AG08395 (cell line): Measurements from ENCODE around the gene IL7R.

Experiments
- DNase-seq: peaks from one replicate; pipeline ENCODE4 v3.0.0; 2012; ENCODE audit warnings: mixed read lengths, low spot score

IL7R gene, protein sequence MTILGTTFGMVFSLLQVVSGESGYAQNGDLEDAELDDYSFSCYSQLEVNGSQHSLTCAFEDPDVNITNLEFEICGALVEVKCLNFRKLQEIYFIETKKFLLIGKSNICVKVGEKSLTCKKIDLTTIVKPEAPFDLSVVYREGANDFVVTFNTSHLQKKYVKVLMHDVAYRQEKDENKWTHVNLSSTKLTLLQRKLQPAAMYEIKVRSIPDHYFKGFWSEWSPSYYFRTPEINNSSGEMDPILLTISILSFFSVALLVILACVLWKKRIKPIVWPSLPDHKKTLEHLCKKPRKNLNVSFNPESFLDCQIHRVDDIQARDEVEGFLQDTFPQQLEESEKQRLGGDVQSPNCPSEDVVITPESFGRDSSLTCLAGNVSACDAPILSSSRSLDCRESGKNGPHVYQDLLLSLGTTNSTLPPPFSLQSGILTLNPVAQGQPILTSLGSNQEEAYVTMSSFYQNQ

DNA sequence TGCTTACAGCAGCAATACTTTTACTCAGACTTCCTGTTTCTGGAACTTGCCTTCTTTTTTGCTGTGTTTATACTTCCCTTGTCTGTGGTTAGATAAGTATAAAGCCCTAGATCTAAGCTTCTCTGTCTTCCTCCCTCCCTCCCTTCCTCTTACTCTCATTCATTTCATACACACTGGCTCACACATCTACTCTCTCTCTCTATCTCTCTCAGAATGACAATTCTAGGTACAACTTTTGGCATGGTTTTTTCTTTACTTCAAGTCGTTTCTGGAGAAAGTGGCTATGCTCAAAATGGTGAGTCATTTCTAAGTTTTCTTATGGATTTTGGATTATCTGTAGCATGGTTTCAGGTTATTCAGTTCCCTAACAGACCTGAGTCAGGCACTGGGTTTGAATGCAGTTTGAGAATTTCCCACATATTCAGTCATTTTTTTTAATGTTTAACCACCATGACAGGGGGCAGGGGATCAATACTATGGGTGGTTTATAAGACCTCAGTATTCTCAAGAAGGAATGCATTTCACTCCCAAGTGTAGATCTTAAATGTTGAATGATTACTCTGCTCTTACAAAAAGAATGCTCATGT lies at the start of gene IL7R:
TSS of gene IL7R (plus strand) at position 127 of the 587 bp plus-strand sequence. CDS start at position 214, 87 bp downstream.
- peak; percentile 24 for DNase-seq

DNA sequence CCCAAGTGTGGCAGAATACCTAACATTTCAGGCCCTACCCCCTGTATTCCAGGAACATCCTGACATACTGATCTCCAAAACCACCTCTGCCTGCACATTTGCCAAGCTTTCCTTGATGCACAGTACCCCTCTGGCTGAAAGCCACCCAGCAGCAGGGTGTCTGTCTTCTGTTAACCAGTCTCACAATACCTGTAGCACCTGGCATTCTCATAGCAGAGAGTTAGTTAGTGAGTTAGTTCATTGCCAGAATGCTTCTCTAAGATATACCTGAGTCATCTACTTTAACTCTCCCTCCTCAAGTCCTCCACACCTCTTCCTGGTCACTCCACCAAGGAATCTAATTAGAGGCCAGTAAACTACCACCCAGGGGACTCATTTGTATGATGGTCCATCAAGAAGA lies 46.1 kb upstream of the IL7R start:
- no peak for DNase-seq

DNA sequence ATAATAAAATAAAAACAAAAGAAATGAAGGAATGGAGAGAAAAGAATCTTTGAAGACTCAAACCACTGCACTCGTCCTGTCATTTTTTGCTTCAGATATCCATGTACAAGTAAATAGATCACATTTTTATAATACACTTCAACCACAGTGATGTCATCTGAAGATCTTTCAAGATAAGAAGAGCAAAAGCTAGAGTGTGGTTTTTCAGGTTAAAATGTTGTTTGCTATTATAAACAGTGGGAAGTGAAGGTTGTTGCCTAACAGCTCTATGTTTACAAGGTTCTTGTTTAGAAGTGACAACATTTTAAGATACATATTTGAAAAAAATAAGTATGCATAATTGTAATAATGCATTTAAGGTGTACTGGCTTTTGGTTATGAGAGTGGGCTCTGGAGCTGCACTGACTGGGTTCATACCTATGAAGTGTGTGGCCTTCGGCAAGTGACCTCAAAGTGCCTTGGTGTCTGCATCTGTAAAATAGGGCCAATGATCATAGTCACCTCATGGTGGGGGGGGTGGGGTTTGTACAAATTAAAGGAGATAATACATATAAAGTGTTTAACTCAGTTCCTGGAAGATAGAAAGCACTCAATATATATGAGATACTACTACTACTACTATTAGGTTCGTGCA lies 45.5 kb upstream of the IL7R start:
- no peak for DNase-seq

DNA sequence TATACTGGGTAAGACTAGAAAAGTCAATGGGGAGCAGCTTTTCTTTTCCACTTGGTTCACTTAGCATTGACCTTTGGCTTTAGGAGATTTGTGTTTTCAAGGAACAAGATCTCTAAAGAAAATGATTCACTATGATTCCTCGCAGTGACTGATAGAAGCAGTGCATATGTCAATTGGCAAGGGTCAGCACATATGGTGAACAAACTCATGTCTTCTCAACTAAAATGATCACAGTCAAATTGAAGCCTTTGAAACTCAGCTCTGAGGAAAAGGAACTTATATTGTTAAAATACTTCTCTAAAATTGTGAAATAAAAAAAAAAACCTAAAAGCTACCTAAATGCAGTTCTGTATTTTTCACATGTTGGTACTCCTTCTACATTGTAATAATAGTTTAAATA lies 43.2 kb upstream of the IL7R start:
- DNase-seq: no peak

DNA sequence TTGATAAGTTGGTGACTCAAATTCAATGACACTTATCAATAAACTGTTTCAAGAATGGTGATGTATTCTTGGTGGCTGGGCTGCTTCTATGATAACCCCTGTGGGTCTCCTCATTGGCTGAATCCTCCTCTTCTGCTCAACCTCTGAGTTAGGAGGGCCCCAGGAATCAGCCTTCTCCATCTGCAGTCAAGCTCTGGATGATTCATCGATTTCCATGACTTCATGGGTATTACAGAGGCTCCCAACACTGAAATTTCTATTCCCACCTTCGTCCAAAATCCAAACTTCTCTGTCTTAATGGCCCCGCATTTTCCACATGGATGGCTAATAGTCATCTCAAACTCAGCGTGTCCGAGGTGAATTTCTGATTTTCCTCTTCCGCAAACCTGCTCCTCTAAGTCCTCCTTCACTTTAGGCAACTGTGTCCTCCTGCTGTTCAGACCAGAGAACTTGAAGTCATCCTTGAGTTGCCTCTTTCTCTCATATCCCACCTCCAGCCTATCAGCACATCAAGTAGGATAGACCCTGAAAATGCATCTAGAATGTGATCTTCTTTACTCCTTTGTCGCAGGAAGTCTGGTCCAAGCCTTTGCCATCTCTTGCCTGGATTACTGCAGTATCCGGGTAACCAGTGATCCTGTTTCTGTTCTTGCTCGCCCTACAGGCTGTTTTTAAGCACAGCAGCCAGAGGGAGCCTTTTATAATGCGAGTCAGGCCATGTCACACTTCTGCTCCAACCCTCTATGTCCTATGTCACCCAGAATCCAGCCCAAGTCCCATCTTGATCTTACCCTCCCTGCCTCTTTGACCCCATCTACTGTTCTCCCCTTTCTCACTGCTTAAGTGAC lies 41.4 kb upstream of the IL7R start:
- DNase-seq: peak; percentile 31

DNA sequence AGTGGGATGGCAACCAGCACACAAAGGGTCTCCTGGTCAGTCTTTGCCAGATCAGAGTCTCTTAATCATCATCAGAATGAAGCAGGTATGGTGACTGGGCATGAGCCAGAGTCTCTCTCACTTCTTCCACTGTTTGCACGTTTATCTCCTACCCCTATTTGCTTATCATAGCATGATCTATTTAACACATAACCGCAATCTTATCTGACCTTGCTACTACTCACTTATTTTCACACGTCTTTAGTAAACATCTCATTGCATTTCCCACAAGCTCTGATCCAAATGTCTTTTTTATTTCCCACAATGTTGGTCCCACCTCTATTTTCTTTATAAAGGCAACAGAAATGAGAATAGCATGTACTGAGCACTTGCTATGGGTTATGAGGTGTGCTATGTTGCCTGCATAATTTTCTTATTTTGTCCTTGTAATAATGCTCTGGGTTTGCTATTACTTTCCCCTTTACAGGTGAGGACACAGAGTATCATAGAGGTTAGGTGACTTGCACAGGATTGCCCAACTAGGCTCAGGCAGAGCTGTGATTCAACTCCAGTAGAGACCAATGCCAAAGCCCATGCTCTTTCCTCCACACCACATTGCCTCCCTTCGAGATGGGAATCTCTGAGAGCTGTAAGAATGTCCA lies 39.7 kb upstream of the IL7R start:
- DNase-seq: no peak

DNA sequence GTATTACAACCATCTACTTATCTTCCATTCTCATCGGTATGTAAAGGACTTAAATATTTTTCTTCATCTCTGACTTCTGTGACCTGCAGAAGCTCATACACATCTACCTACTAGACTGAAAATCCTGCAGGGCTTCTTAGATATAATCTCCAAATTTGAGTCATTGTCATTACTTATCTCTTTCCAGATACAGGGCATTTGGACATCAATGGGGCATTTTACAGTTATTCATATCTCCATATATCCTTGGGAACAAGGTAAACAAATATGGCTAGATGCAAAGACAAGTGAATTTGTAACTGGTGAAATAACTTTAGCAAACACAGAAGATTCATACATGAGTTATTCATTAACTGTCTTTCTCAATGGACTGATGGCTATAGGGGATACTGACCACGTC lies 37.7 kb upstream of the IL7R start:
- no peak for DNase-seq

DNA sequence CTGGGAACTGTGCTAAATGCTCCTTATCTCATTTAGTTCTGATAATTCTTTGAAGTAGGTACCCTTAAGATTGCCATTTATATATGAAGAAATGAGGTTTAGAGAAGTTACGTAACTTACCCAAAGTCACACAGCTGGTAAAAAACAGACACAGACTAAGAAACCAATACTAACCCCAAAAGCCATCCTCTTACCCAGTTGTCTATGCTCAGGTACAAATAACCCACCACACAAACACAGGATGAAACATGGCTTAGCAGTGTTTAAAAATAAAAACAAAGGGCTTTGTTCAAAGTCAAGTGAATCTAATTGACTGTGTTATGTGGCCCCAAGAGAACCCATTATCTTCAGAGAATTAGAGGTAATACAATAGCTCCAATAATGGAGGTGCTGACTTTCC lies 37.0 kb upstream of the IL7R start:
- no peak for DNase-seq

DNA sequence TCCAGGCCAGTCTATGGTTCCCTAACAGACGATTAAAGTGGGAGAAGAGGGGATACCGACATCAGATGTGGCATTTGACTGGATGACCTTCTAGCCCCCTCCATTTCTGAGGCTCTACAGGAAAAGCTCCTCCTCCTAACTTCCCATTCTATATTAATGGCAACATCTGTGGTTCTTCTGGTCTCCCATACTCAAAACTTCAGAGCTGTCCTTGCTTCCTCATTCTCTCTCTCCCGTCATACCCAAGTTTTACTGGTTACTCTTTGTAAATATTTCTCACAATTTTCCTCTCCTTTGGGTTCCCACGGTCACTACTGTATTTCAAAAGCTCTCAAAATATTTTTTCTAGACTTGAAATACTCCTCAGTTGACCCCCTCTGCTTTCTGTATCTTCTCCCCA lies 36.0 kb upstream of the IL7R start:
- no peak for DNase-seq

DNA sequence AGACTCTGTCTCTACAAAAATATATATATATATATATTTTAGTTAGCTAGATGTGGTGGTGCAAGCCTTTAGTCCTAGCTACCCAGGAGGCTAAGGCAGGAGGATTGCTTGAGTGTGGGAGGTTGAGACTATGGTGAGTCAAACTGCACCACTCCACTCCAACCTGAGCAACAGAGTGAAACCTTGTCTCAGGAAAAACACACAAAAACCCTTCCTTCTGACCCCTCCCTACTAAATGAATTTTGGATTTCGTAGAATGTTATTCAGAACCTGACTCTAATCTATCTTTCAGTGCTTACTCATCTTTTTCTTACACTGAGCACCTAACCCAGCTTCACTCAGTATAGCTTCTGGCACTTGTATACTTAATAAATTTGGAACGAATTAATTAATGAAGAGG lies 35.2 kb upstream of the IL7R start:
- no peak for DNase-seq

DNA sequence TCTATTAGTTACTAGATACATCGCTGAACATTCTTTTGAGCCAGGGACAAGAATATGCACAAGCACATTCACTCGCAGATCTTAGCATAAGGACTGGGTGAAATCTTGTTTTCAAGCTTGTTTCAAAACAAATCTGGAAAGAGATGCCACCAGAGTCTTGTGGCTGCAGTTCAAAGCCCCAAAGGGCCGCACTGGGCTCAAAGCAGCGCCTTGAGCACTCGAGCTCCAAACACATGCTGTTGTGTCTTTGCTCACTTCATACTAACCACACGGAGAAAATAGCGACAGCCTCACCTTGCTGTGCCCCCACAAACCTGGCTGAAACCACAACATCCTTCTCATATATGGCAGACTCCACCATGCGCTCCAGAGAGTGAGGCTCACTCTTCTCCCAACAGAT lies 34.2 kb upstream of the IL7R start:
- no peak for DNase-seq

DNA sequence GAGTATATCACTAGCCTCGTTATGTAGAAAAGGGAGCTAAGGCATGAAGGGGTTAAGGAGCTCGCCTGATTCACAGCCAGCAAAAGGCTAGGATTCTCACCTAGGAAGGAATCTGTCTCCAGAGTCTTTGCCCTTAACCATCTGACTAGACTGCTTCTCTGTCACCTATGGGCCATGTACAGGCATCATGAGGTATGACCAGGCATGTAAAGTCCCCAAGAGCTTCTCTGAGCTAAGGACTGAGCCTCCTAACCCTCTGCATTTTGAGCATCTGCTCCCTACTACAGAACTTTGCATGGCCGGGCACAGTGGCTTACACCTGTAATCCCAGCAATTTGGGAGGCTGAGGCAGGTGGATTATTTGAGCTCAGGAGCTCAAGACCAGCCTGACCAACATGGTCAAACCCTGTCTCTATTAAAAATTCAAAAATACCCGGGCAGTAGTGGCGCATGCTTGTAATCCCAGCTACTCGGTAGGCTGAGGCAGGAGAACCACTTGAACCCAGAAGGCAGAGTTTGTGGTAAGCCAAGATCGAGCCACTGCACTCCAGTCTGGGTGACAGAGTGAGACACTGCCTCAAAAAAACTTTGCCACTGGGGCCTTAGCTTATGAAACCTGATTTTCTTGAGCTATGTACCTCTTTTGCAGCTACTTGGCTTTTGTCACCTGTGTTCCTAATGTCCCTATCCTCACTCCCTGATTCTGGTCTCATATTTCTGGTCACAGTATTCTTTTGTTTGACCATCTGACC lies 33.2 kb upstream of the IL7R start:
- no peak for DNase-seq

DNA sequence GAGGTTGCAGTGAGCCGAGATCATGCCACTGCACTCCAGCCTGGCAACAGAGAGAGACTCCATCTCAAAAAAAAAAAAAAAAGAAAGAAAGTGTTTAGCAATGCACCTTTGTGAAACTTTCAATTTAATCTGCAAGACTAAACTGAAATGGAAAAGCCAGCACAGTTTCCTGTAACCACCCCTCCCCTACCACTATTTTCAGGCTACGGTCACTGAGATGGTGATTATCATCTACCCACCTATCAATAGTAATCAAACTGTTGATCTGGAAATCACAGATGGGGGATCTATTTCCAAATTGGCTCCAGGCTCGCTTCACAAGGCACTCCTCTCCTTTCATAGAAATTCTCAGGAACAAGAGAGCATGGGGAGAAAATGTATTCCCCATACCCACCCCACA lies 30.6 kb upstream of the IL7R start:
- DNase-seq: no peak

DNA sequence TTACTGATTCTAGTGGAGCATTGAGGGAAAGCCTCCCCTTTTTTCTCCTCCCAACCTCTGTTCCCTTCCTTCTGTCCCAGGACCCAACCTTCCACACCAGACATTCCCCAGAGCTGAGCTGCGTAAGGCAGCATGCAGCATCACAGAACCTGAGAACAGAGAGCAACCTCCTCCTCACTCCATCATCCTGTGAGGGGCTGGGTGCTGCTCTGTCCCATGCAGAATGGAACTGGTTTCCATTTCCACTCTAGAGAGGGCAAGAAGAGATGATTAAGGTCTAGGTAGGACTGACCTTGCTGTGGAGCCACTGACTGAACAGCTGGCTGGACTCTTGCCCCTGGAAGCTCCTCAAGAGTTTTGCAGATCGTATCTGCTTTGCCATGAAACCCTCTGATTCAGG lies 30.1 kb upstream of the IL7R start:
- DNase-seq: no peak

DNA sequence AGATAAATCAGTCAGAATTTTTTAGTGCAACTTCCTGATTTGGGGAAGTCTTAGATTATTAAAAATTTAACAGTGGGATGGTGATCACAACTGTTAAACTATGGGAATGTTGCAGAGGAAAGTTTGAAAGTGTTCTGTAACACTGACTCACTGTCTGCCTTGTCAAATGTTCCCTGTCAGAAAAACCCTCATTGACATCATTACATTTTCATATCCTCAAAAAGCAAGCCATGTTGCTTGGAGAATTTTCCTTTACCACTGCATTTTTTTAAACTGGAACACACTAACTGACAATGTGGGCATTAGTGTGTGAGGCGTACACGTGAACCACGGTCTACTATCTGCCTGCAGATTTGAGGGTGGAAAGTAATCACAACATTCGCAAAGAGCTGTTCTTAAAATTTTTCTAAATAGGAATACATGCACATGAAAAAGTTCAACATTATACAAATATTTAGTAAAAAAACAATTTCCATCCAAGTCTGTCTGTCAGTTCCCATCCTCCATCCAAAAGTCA lies 28.6 kb upstream of the IL7R start:
- DNase-seq: no peak

DNA sequence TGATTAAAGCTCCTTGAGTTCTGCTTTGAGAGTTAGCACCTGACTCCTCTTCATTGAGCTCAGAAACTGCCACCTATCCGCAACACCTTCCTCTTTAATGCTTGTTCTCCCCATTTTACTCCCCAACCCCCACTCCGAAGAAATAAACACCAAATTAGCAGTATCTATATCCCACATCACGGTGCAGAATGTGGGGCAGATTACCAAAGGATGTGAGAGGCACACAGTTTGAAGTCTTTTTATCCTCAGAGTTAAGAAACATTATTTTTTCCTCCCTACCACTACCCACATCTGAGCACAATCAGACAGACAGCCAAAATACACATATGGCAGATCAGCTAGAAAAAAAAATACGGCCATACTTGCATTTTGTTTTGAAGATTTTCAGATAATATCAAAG lies 26.1 kb upstream of the IL7R start:
- no peak for DNase-seq

DNA sequence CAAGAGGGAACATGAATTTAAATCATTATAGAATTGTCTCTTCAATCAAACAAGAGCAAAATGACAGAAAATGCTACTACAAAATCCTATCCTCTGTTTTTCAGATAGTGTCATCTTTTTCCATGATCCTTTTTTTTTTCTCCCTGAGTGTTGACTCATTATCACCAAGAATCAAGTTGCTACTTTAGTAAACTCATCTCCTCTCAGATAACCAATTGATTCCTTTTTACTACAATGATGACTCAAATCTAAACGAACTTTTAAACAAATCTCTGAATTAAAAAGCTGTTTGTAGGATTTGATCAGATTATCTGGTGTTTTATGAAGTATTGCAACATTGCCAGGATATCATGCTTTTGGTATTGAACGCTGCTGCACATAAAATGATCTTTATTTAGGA lies 23.9 kb upstream of the IL7R start:
- DNase-seq: no peak

DNA sequence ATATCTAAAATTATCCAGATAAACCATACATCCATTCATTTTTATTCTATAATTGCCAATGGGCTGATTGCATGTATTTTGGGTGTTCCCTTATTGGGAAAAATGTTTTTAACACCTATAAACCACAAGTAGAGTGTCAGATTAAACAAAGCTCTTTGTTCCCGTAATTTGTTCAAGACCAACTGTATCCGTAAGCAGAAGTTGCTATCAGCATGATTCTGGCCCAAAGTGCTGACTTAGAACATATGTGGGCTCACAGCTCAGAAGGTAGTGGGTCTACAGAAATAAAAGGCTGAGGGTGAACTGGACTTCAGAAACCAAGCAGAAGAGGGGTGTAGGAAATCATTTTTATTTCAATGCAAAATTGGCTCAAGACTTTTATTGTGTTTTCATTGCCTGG lies 23.5 kb upstream of the IL7R start:
- DNase-seq: no peak

DNA sequence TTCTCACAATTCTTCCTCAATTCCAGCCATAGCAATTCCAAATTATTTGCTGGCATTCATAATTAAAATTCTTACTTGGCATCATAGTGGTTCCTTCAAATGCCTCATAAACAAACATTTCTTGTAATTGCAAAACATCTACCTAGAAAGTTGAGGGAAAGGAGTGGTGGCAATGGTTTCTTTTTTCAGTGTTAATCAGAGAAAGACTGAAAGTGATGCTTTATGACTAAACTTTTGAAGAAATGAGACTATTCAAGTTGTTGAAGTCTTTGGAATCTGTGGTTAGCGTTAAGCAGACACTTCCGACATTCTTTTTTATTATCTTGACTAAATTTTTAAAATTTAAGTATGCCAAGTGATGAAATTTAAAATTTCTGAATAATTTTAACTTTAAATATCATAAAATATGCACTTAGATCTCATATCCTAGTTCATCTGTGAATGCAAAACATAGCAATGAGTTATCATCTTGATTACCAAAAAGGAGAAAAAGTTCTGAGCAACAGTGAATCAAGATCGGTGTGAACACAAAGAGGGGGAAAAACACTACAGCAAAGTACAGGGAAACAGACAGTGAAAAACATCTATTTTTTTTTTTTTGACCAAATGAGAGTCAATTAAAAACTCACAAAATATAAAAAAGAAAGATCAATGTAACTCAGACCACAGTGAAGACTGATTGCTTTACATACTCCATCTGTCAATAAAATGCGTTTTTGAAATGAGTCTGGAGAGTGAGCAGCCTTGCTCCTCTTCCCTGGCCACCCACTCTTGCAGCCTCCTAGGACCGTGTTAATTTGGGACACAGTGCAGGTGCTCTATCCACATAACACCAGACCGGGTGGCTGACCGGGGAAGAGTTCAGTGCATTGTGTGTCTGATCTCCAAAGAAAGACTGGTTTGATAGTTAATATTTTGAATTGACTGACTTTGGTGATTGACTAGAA lies 20.6 kb upstream of the IL7R start:
- DNase-seq: no peak
